ENCODE data around the gene STX8. TPM values are rescaled to one million over a fixed set of nuclear protein-coding genes. Genes with fewer than 3 reads are reported as not detected.
"Not testable (repeated sequence)": the region's sequence is repeated elsewhere in the genome, so short reads cannot be mapped to it uniquely, and the experiment has no call there.

STX8 gene
- total RNA-seq, 1 donor from 2014 or later: 54.8 TPM

GRCh38 chr17:9360677-9361081 is 214.9 kb downstream of the STX8 start:
- Histone ChIP-seq H3K4me1 (ENCODE audit: insufficient read depth, low read length) (peaks cover 22% of the 10 kb centered on the region), H3K4me2 (ENCODE audit: low read length) (peak overlapping the region; percentile 55), H3K36me3 (ENCODE audit: insufficient read depth, low read length) (no peaks in the 10 kb centered on the region), H4K20me1 (ENCODE audit: insufficient read depth, low read length) (no peaks in the 10 kb centered on the region), H3K27me3 (ENCODE audit: insufficient read depth, low read length) (no peaks in the 10 kb centered on the region), H3K4me3 (ENCODE audit: insufficient read depth, low read depth, low read length) (no peak overlapping the region), H3K27ac (ENCODE audit: low read depth, low read length) (no peak overlapping the region), H3K9ac (ENCODE audit: low read length) (no peak overlapping the region), H3K79me2 (ENCODE audit: insufficient read depth, low read length) (no peaks in the 10 kb centered on the region), H2AFZ (ENCODE audit: low read depth, low read length) (no peak overlapping the region), H3K9me3 (ENCODE audit: insufficient read depth, low read depth, low read length) (no peaks in the 10 kb centered on the region)
- H3K4me3 Mint-ChIP-seq (ENCODE audit: unreplicated experiment): no peak overlapping the region
- peaks cover 13% of the 10 kb centered on the region for H3K4me1 Mint-ChIP-seq (ENCODE audit: low read depth, unreplicated experiment)
- no peaks in the 10 kb centered on the region for H3K27me3 Mint-ChIP-seq (ENCODE audit: low read depth, unreplicated experiment)
- H3K9me3 Mint-ChIP-seq (ENCODE audit: unreplicated experiment): no peaks in the 10 kb centered on the region
- no peak overlapping the region for H3K27ac Mint-ChIP-seq (ENCODE audit: unreplicated experiment)
- FAIRE-seq (no peak), DNase-seq (ENCODE audit: low read depth) (peak; percentile 57)
- no peaks in the 10 kb centered on the region for H3K36me3 Mint-ChIP-seq (ENCODE audit: low read depth, unreplicated experiment)
- TF ChIP-seq EZH2 (IDR thresholded peaks at IDR 0.05; ENCODE audit: insufficient read depth, low read length) (no peak), CTCF (IDR thresholded peaks at IDR 0.05; ENCODE audit: insufficient read depth, low read depth, low read length) (no peak)

GRCh38 chr17:9356488-9356911 is 219.1 kb downstream of the STX8 start:
- no peak overlapping the region for H3K4me3 Mint-ChIP-seq (ENCODE audit: unreplicated experiment)
- H4K20me1 ChIP-seq (ENCODE audit: insufficient read depth, low read length): no peaks in the 10 kb centered on the region
- no peak overlapping the region for H3K27ac Mint-ChIP-seq (ENCODE audit: unreplicated experiment)
- no peak overlapping the region for H3K4me2 ChIP-seq (ENCODE audit: low read length)
- no peaks in the 10 kb centered on the region for H3K36me3 ChIP-seq (ENCODE audit: insufficient read depth, low read length)
- no peaks in the 10 kb centered on the region for H3K9me3 Mint-ChIP-seq (ENCODE audit: unreplicated experiment)
- no peak overlapping the region for H3K27ac ChIP-seq (ENCODE audit: low read depth, low read length)
- peaks cover 9% of the 10 kb centered on the region for H3K4me1 ChIP-seq (ENCODE audit: insufficient read depth, low read length)
- peaks cover 2% of the 10 kb centered on the region for H3K36me3 Mint-ChIP-seq (ENCODE audit: low read depth, unreplicated experiment)
- DNase-seq (ENCODE audit: low read depth): no peak
- H2AFZ ChIP-seq (ENCODE audit: low read depth, low read length): no peak overlapping the region
- H3K4me1 Mint-ChIP-seq (ENCODE audit: low read depth, unreplicated experiment): peaks cover 6% of the 10 kb centered on the region
- H3K9me3 ChIP-seq (ENCODE audit: insufficient read depth, low read depth, low read length): no peaks in the 10 kb centered on the region
- no peak overlapping the region for H3K9ac ChIP-seq (ENCODE audit: low read length)
- H3K79me2 ChIP-seq (ENCODE audit: insufficient read depth, low read length): no peaks in the 10 kb centered on the region
- H3K27me3 Mint-ChIP-seq (ENCODE audit: low read depth, unreplicated experiment): no peaks in the 10 kb centered on the region
- TF ChIP-seq EZH2 (IDR thresholded peaks at IDR 0.05; ENCODE audit: insufficient read depth, low read length): no peak
- TF ChIP-seq CTCF (IDR thresholded peaks at IDR 0.05; ENCODE audit: insufficient read depth, low read depth, low read length): no peak
- no peak overlapping the region for H3K4me3 ChIP-seq (ENCODE audit: insufficient read depth, low read depth, low read length)
- no peaks in the 10 kb centered on the region for H3K27me3 ChIP-seq (ENCODE audit: insufficient read depth, low read length)
- FAIRE-seq: no peak

GRCh38 chr17:9355846-9356245 is 219.8 kb downstream of the STX8 start:
- Mint-ChIP-seq H3K4me3 (ENCODE audit: unreplicated experiment) (no peak overlapping the region), H3K4me1 (ENCODE audit: low read depth, unreplicated experiment) (peaks cover 3% of the 10 kb centered on the region), H3K27ac (ENCODE audit: unreplicated experiment) (no peak overlapping the region), H3K36me3 (ENCODE audit: low read depth, unreplicated experiment) (peaks cover 2% of the 10 kb centered on the region), H3K27me3 (ENCODE audit: low read depth, unreplicated experiment) (no peaks in the 10 kb centered on the region), H3K9me3 (ENCODE audit: unreplicated experiment) (no peaks in the 10 kb centered on the region)
- FAIRE-seq: no peak
- Histone ChIP-seq H3K4me3 (ENCODE audit: insufficient read depth, low read depth, low read length) (no peak overlapping the region), H3K79me2 (ENCODE audit: insufficient read depth, low read length) (no peaks in the 10 kb centered on the region), H3K27ac (ENCODE audit: low read depth, low read length) (no peak overlapping the region), H3K36me3 (ENCODE audit: insufficient read depth, low read length) (no peaks in the 10 kb centered on the region), H3K4me1 (ENCODE audit: insufficient read depth, low read length) (peaks cover 4% of the 10 kb centered on the region), H3K4me2 (ENCODE audit: low read length) (no peak overlapping the region), H2AFZ (ENCODE audit: low read depth, low read length) (no peak overlapping the region), H3K9me3 (ENCODE audit: insufficient read depth, low read depth, low read length) (no peaks in the 10 kb centered on the region), H3K27me3 (ENCODE audit: insufficient read depth, low read length) (no peaks in the 10 kb centered on the region), H4K20me1 (ENCODE audit: insufficient read depth, low read length) (no peaks in the 10 kb centered on the region), H3K9ac (ENCODE audit: low read length) (no peak overlapping the region)
- TF ChIP-seq CTCF (IDR thresholded peaks at IDR 0.05; ENCODE audit: insufficient read depth, low read depth, low read length) (no peak), EZH2 (IDR thresholded peaks at IDR 0.05; ENCODE audit: insufficient read depth, low read length) (no peak)
- no peak for DNase-seq (ENCODE audit: low read depth)

- H3K36me3 Mint-ChIP-seq (ENCODE audit: low read depth, unreplicated experiment); H3K4me1 ChIP-seq (ENCODE audit: insufficient read depth, low read length): not testable (repeated sequence)
Observed at GRCh38 chr17:9355231-9355630, 220.4 kb downstream of the STX8 start.

More at GRCh38 chr17:9355231-9355630, 220.4 kb downstream of the STX8 start:
- not testable (repeated sequence) for FAIRE-seq; H2AFZ ChIP-seq (ENCODE audit: low read depth, low read length); H3K27me3 ChIP-seq (ENCODE audit: insufficient read depth, low read length); H3K79me2 ChIP-seq (ENCODE audit: insufficient read depth, low read length); H3K4me1 Mint-ChIP-seq (ENCODE audit: low read depth, unreplicated experiment); H3K36me3 ChIP-seq (ENCODE audit: insufficient read depth, low read length); H3K4me2 ChIP-seq (ENCODE audit: low read length); DNase-seq (ENCODE audit: low read depth); H3K9ac ChIP-seq (ENCODE audit: low read length); H3K9me3 Mint-ChIP-seq (ENCODE audit: unreplicated experiment); H3K9me3 ChIP-seq (ENCODE audit: insufficient read depth, low read depth, low read length); H3K4me3 ChIP-seq (ENCODE audit: insufficient read depth, low read depth, low read length); H3K27ac Mint-ChIP-seq (ENCODE audit: unreplicated experiment); H3K27ac ChIP-seq (ENCODE audit: low read depth, low read length); H3K4me3 Mint-ChIP-seq (ENCODE audit: unreplicated experiment); H4K20me1 ChIP-seq (ENCODE audit: insufficient read depth, low read length); H3K27me3 Mint-ChIP-seq (ENCODE audit: low read depth, unreplicated experiment)

Data from astrocyte (in vitro differentiated cells and primary cell).